Measurements from ENCODE around the gene TCEAL4. TPM values are rescaled to one million over a fixed set of nuclear protein-coding genes. Genes with fewer than 3 reads are reported as not detected.

The TCEAL4 gene
- total and polyA plus RNA-seq, 8 donors: 67.5 to 164 (median 139) TPM

DNA sequence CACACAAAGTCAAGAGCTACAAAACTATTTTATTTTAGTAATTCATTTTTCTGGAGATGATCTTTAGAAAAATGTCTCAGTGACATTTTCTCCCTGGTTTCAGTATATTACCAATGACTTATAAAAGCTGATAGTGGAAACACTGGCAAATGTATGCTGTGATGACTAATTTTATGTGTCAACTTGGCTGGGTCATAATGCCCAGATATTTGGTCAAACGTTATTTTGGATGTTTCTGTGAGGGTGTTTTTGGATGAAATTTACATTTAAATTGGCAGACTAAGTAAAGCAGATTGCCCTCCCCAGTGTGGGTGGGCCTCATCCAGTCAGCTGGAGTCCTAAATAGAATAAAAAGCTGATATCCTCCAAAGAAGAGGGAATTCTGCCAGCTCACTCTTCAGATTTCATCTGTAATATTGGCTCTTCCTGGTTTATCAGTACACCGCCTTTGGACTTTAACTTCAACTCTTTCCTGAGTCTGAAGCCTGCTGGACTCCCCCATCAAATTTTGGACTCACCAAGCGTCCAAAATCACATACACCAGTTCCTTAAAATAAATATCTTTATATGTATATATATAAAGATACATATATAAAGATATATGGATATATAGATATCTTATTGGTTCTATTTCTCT lies 34.8 kb upstream of the TCEAL4 start:
- Histone ChIP-seq H3K27ac (no peak overlapping the region), H3K4me1 (no peaks in the 10 kb centered on the region), H3K4me3 (no peak overlapping the region), H3K36me3 (no peaks in the 10 kb centered on the region), H3K9me3 (no peaks in the 10 kb centered on the region), H3K27me3 (peaks cover 0 to 22% of the 10 kb centered on the region in 2 donors)
- DNase-seq (no peak), ATAC-seq (no peak)
- intact Hi-C loops (cut with DNase I): no loop called here
- TF ChIP-seq, protein P1, sequence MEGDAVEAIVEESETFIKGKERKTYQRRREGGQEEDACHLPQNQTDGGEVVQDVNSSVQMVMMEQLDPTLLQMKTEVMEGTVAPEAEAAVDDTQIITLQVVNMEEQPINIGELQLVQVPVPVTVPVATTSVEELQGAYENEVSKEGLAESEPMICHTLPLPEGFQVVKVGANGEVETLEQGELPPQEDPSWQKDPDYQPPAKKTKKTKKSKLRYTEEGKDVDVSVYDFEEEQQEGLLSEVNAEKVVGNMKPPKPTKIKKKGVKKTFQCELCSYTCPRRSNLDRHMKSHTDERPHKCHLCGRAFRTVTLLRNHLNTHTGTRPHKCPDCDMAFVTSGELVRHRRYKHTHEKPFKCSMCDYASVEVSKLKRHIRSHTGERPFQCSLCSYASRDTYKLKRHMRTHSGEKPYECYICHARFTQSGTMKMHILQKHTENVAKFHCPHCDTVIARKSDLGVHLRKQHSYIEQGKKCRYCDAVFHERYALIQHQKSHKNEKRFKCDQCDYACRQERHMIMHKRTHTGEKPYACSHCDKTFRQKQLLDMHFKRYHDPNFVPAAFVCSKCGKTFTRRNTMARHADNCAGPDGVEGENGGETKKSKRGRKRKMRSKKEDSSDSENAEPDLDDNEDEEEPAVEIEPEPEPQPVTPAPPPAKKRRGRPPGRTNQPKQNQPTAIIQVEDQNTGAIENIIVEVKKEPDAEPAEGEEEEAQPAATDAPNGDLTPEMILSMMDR (IDR thresholded peaks at IDR 0.05): no peak

DNA sequence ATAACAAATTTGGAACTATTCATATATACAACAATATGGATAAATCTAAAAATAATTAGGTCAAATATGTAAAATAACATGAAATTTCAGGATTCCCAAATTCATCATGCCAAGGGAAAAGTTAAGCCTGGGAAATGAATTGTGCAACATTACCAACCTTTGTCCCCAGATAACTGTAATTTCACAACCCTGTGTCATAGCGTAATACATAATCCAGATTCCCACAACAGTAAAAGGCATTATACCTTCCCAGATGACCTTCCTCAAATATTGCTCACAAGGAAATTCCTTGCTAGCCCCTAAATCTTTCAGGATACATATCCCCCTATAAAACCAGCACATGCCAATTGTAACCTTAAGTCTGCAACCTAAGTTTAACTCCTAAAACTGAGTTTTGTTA lies 33.1 kb upstream of the TCEAL4 start:
- Histone ChIP-seq H3K27me3 (peaks cover 0 to 28% of the 10 kb centered on the region in 2 donors), H3K4me1 (no peaks in the 10 kb centered on the region), H3K27ac (no peak overlapping the region), H3K4me3 (no peak overlapping the region), H3K9me3 (no peaks in the 10 kb centered on the region), H3K36me3 (no peaks in the 10 kb centered on the region)
- TF ChIP-seq, protein P1 (IDR thresholded peaks at IDR 0.05): no peak
- ATAC-seq: no peak
- intact Hi-C loops (cut with DNase I): no loop called here
- no peak for DNase-seq

DNA sequence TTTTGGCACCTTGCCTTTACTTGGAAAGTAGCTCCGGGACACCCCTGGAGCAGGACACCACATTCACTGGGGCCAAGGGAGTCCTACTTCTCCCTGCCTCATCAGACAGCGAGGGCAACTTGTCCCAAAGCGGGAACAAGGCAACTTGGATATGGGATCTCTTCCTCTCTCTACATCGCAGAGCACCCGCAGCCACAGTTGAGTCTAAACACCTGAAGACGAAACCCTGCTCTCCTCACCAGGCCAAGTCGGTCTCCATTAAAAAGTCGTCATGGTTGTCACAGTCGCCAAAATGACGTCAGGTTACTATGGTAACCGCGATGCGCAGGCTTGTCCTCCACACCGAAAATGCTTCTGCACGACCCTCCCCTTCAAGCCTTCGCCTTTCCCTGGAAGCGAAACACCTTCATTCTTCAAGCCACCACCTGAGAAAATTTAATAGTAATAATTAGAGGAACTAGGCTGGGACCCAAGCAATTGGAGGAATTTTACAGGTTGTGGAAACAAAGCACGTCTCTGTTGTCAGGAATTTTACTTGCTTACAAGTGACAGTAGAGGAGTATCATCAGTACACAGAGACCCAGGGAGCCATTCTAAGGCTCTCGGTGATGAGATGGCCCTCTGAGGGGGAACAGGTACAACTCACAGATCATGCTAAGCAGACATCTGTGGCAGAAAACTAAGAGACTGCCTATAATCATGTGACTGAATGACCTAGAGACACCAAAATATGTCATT lies 30.5 kb upstream of the TCEAL4 start:
- ATAC-seq (peak; percentile 39), DNase-seq (peak in 2 of 4 donors; percentile 56 to 81)
- intact Hi-C loops (cut with DNase I): no loop called here
- no peak overlapping the region for H3K27ac ChIP-seq
- H3K9me3 ChIP-seq: no peaks in the 10 kb centered on the region
- peak overlapping the region; percentile 4 to 27 for H3K4me3 ChIP-seq
- H3K27me3 ChIP-seq: peaks cover 0 to 28% of the 10 kb centered on the region in 2 donors
- H3K36me3 ChIP-seq: no peaks in the 10 kb centered on the region
- TF ChIP-seq, protein P1 (IDR thresholded peaks at IDR 0.05): no peak
- H3K4me1 ChIP-seq: no peaks in the 10 kb centered on the region

DNA sequence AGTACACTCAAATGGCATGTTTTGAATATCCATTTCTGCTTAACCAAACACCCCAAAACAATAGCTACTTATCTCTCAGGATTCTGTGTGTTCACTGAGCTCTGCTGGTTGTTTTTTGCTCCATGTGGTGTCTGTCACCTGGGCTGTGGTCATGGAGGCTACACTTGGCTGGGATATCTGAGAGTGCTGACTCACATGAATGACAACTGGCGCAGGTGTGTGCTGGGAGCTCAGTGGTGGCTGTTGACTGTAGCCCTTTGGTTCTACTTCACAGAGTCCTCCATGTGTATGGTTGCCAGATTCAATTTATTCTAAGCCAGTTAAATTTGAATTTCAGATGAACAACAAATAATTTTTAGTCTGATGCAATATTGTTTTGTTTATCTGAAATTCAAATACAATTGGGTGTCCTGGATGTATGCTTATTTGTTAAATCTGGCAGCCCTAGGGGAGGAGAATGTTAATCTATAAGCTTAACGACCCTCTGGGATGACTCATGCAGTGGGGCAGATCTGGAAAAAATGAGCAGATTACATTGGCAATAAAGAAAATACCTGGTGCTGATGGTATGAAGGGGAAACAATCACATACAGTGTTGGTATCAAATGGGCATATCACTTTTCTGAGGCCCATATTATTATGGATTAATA lies 28.2 kb upstream of the TCEAL4 start:
- DNase-seq (no peak), ATAC-seq (peak; percentile 49)
- Histone ChIP-seq H3K4me1 (no peaks in the 10 kb centered on the region), H3K27ac (no peak overlapping the region), H3K4me3 (no peak overlapping the region), H3K36me3 (no peaks in the 10 kb centered on the region), H3K27me3 (peaks cover 0 to 22% of the 10 kb centered on the region in 2 donors), H3K9me3 (no peaks in the 10 kb centered on the region)
- intact Hi-C loops (cut with DNase I): no loop called here
- TF ChIP-seq, protein P1 (IDR thresholded peaks at IDR 0.05): no peak

- TF ChIP-seq, protein P1 (IDR thresholded peaks at IDR 0.05): no peak
- intact Hi-C loops (cut with DNase I): no loop called here
- Histone ChIP-seq H3K36me3 (no peaks in the 10 kb centered on the region), H3K27ac (no peak overlapping the region), H3K27me3 (peaks cover 0 to 6% of the 10 kb centered on the region in 2 donors), H3K4me1 (no peaks in the 10 kb centered on the region), H3K4me3 (no peak overlapping the region), H3K9me3 (no peaks in the 10 kb centered on the region)
- DNase-seq (no peak), ATAC-seq (no peak)
Measured at GRCh38 chrX:103560256-103560655, 25.1 kb upstream of the TCEAL4 start.
